NCI-H1105 (cell line): ENCODE data around the gene UVRAG.
"Not testable (repeated sequence)": the region's sequence is repeated elsewhere in the genome, so short reads cannot be mapped to it uniquely, and the experiment has no call there.

Source experiments
- DNase-seq: peaks from one replicate; lab custom pipeline; 2025; lab: John Stamatoyannopoulos, UW

Gene UVRAG

DNA sequence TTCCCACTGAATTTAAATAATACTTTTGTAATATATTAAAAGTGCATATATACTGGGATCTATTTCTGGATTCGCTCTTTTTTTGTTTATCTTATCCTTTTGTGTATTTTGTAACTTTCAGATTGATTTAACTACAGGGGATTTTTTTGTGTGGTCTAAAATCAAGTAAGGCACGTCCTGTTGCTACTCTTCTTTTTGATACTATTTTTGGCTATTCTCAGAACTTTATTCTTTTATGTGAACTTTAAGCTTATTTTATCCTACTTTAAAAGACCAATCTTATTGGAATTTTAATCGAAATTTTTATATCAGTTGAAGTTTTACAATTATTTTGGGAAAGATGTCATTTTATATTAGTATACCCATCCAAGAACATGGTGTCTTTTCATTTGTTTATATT is 106.8 kb downstream of the UVRAG start:
- DNase-seq, result no peak

- no peak for DNase-seq
These were observed 110.2 kb downstream of the UVRAG start for GRCh38 chr11:75924966-75925784.

DNA sequence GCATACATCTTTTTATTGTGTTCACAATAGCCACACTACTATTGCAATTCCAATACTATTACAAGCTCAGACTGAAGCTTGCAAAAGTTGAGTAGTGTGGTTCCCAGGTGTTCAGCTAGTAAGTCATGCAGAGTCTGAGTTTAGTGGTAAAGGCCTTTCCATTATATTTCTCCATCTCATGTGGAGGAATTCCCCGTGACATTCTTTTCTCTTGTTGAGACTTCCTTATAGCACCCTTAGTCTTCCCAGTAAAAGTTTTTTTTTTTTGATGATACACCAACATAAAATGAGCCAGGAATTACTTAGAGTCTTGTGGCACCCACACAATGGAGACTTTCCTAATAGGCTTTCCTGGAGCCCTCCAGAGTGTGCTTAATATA is 110.8 kb downstream of the UVRAG start:
- DNase-seq, result no peak

- DNase-seq, result no peak
These were observed 114.7 kb downstream of the UVRAG start for GRCh38 chr11:75929706-75930105.

- DNase-seq, result no peak
These were observed 115.5 kb downstream of the UVRAG start for GRCh38 chr11:75930534-75930933.

DNA sequence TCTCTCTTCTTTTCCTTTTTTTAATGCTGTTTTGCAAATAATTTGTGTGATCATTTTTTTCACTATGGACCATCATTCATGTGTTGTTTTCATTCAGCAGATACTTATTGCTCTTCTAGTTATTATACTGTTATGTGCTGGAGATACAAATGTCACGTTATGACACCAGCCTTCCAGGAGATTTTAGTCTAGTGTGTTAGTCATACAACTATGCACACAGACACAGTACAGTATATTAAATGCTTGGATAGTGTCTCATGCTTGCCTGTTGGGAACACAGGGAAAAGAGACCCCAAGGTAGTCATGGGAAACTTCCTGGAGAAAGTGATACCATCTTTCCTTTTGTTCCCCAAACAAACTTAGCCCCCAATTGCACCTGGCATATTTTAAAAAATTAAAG is 116.1 kb downstream of the UVRAG start:
- no peak for DNase-seq

- DNase-seq, result not testable (repeated sequence)
These were observed 118.7 kb downstream of the UVRAG start for GRCh38 chr11:75933736-75934135.

DNA sequence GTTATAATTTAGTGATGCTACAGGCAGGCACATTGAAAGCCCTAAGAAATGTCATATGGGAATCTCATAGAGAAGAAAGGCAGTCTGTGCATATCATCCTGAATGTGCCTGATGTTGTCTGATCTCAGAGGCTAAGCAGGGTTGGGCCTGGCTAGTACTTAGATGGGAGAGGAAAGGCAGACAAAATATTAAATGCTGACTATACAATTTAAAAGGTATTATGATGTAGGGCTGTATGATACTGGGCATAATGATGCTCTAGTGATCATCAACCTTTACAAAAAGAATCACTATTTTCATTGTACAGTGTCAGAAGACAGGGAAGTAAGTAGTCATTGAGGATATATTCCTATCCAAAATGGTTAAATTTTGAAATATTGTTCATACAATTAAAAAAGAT is 119.8 kb downstream of the UVRAG start:
- DNase-seq, result no peak

DNA sequence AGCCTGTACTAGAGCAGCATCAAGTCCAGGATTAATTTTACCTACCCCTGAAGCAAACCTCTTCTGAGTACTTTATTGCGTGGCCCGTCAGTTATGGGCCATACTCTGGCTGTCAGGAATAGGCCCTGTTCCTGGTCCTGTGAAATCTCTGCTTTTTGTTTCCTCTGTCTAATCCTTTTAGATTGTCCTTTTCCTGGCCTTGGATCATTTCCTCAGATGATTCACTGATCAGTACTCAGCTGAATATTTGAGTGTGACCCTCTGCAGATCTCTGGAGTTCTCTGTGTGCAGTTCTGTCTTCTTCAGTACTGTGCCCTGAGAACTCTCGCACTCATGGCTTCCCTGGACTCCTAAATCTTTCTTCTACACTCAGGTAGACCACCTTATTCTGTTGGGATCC is 123.5 kb downstream of the UVRAG start:
- no peak for DNase-seq

DNA sequence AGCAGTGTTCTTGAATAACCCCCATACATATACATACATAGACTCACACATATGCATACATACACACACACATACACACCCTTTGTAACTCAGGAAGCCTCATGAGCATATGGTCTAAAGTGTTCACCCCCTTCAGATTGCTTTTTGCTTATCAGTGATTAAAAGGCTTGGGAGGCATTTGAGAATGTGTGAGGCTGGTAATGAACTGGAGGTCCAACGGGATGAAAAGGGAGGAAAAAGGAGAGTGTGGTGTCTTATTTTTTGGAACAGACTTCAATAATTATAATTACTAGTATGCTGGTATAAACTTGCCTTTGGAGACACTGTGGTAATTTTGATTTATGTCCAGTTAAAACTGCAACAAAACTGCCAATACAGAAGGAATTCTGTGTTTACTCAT is 124.5 kb downstream of the UVRAG start:
- no peak for DNase-seq

DNA sequence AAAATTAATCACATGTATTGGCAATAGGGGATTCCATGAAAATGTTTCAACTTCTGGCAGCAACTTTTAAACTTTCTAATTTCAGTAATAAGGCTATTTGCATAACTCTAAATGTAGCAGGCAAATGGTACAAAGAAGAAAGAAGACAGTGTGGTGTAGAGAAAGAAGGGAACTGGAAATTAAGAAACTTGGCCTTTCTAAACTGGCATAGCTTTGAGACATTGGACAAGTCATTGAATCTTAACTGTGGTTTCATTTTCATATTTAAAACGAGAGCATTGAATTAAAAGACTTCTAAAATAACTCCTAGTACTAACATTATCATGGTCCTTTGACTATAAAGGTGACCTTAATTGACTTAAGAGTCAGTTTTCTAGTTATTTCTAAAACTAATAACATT is 125.0 kb downstream of the UVRAG start:
- no peak for DNase-seq

DNA sequence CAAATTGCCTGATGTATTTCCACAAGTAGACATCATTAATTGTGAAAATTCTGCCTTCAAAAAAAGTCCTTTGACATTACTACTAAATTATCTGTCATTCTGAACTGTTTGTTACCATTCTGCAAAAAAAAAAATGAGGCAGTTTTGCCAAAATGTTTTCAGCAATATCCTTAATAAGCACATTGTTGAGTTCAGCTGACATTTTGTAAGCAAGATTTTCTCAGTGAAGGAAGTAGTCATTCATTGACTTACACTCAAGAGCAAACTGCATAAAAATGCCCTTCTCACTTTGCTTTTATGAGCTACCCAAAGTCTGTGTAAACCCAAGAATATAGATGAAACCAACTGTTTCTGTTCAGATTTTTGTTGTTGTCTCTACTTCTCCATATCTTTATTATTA is 125.9 kb downstream of the UVRAG start:
- DNase-seq, result no peak

DNA sequence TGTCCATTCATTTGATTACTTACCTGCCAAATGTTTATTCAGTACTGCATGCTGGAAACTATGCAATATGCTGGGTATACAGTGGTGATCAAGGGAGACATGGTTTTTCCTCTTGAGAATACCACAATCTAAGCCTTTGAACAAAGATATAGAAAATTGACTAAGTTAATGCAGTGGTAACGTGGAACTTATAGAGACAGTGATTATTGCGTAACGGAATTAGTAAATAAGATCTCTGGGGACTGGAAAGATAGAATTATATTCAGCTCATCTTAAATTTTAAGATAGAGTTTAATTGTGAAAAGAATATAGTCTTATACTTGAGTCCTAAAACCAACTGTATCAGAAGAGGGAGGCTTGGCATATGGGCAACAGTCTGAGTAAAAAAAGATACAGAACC is 129.5 kb downstream of the UVRAG start:
- DNase-seq, result no peak

DNA sequence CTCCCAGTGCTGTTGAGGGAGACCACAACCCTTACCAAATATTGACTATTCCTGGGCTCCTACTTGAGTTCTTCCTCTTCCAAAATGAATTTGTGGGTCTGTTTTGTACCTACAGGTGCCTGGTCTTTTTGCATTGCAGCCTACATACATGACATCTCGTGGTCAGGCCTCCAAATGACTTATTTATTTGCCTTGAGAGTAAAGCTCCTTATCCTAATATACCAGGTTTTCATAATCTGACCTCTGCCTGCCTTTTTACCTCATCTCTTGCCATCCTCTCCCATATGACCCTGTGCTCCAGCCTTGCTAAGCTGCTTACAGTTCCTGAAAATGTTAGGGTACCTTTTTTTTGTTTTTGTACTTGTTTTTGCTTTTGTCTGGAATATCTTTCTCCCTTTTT is 130.4 kb downstream of the UVRAG start:
- DNase-seq, result no peak

DNA sequence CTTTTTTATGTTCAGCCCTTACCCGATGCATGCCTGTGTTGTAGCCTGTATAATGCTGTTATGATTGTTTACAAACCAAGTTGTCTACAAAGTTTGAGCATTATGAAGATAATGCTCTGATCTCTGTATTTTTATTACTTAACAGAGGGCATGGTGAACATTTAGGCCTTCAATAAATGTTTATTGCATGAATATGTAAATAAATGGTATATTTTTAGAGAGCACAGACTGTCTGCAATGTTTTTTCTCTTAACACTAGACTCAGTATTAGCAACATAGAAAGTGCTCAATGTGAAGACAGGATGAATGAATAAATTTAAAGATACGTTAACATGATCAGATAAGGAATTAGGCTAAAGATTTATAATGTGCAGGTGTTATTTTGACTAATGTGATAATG is 130.9 kb downstream of the UVRAG start:
- DNase-seq, result no peak

DNA sequence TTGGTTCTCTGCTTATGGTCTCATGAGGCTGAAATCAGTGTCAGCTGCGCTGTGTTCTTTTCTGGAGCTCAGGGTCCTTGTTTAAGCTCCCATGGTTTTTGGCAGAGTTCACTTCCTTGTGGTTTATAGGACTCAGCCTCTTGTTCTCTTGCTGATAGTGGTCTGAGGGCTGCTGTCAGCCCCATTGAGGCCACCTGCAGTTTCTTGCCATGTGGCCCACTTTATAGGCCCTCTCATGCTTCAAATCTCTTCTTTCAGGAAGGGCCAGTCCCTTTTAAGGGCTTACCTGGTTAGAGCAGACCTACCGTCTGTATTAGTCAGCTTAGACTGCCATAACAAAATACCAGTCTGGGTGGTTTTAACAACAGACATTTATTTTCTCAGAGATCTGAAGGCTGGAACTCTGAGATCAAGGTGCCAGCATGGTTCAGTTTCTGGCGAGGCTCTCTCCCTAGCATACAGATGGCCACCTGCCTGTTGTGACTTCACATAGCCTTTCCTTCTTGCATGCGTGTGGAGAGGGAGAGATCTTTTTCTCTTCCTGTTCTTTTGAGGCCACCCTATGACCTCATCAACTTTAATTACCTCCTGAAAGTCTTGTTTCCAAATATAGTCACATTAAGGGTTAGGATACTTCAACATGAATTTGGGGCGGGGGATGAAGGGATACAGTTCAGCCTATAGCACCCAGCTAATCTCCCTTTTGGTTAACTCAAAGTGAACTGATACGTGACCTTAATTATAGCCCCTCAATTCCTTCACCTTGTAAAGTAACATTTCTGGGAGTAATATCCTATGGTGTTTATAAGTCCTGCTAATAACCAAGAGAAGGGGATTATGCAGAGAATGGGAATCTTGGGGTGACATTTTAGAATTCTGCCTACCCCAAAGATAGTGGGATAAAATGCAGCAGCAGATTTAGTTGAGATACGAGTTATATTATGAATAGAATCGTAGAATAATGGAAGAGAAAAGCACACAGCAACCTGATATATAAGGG is 131.8 kb downstream of the UVRAG start:
- no peak for DNase-seq

- no peak for DNase-seq
These were observed 134.1 kb downstream of the UVRAG start for GRCh38 chr11:75949023-75949672.

DNA sequence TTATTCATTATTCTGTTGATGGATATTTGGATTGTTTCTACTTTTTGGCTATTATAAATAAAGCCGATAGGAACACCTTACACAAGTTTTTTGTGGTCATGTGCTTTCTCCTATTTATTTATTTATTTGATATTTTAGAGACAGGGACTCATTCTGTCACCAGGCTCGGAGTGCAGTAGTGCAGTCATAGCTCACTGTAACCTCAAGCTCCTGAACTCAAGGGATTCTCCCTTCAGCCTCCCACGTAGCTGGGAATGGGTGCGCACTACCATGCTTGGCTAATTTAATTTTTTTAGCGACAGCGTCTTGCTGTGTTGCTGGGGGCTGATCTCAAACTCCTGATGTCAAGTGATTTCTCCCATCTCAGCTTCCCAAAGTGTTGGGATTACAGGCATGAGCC is 135.1 kb downstream of the UVRAG start:
- DNase-seq, result no peak

- DNase-seq, result no peak
These were observed 139.0 kb downstream of the UVRAG start for GRCh38 chr11:75954039-75954438.

GRCh38 chr11:75955443-75955842 is 140.4 kb downstream of the UVRAG start:
- DNase-seq, result no peak

- DNase-seq, result no peak
These were observed 144.5 kb downstream of the UVRAG start for GRCh38 chr11:75959540-75959939.

GRCh38 chr11:75964071-75964470 is 149.1 kb downstream of the UVRAG start:
- DNase-seq, result no peak
